Body of pancreas (tissue), 4 donors: ENCODE measurements around the gene MED27.

Experiments
- CTCF ChIP-seq, 7 experiments: fragments of 450-650 bp in 4 of 7; fragments of 200-600 bp in 3 of 7; sonication (generic) in 3 of 7; IDR thresholded peaks; one replicate each; pipeline ENCODE4 v1.5.1; 2016 to 2019; ENCODE audit warnings: antibody characterized with exemption in 7 of 7
- POLR2A ChIP-seq, 3 donors: fragments of 450-650 bp; IDR thresholded peaks; one replicate each; pipeline ENCODE4 v1.6.1; 2016; ENCODE audit warnings: antibody characterized with exemption in 3 of 3, mild to moderate bottlenecking in 2 of 3

- TF ChIP-seq CTCF (IDR thresholded peaks at IDR 0.05) (no peak), POLR2A (IDR thresholded peaks at IDR 0.05) (no peak)
Observed at GRCh38 chr9:131946180-131946579, 133.5 kb downstream of the MED27 start.
